Measurements from ENCODE around the gene GP1BB.
"Not testable (repeated sequence)": the region's sequence is repeated elsewhere in the genome, so short reads cannot be mapped to it uniquely, and the experiment has no call there.

Gene GP1BB

GRCh38 chr22:19723232-19723982, at the start of gene GP1BB:
Gene GP1BB (plus strand): TSS chr22:19723539. CDS start chr22:19723570, 31 bp downstream.
- H3K27ac Mint-ChIP-seq, result no peak within 1 kb of the TSS
- peaks cover 41% of the 10 kb centered on the region for H3K27me3 Mint-ChIP-seq
- H3K36me3 Mint-ChIP-seq (ENCODE audit: low read depth), result no peaks in the 10 kb centered on the region
- no peaks in the 10 kb centered on the region for H3K9me3 Mint-ChIP-seq
- H3K4me3 Mint-ChIP-seq, result no peak within 1 kb of the TSS
- peaks cover 15% of the 10 kb centered on the region for H3K4me1 Mint-ChIP-seq (ENCODE audit: low read depth)

- H3K27me3 Mint-ChIP-seq, result peaks cover 13% of the 10 kb centered on the region
- no peak overlapping the region for H3K27ac Mint-ChIP-seq
- H3K4me1 Mint-ChIP-seq (ENCODE audit: low read depth), result no peaks in the 10 kb centered on the region
- no peaks in the 10 kb centered on the region for H3K36me3 Mint-ChIP-seq (ENCODE audit: low read depth)
- no peaks in the 10 kb centered on the region for H3K9me3 Mint-ChIP-seq
- no peak overlapping the region for H3K4me3 Mint-ChIP-seq
Measured at GRCh38 chr22:19673660-19674059, 49.7 kb upstream of the GP1BB start.

GRCh38 chr22:19674129-19674928, 49.0 kb upstream of the GP1BB start:
- H3K4me1 Mint-ChIP-seq (ENCODE audit: low read depth), result no peaks in the 10 kb centered on the region
- no peaks in the 10 kb centered on the region for H3K36me3 Mint-ChIP-seq (ENCODE audit: low read depth)
- peaks cover 13% of the 10 kb centered on the region for H3K27me3 Mint-ChIP-seq
- H3K27ac Mint-ChIP-seq, result no peak overlapping the region
- no peak overlapping the region for H3K4me3 Mint-ChIP-seq
- H3K9me3 Mint-ChIP-seq, result no peaks in the 10 kb centered on the region

- Mint-ChIP-seq H3K27me3 (peaks cover 13% of the 10 kb centered on the region), H3K36me3 (ENCODE audit: low read depth) (no peaks in the 10 kb centered on the region), H3K4me1 (ENCODE audit: low read depth) (no peaks in the 10 kb centered on the region), H3K27ac (no peak overlapping the region), H3K4me3 (no peak overlapping the region), H3K9me3 (no peaks in the 10 kb centered on the region)
Measured at GRCh38 chr22:19674929-19675253, 48.4 kb upstream of the GP1BB start.

- H3K9me3 Mint-ChIP-seq, result no peaks in the 10 kb centered on the region
- peaks cover 13% of the 10 kb centered on the region for H3K27me3 Mint-ChIP-seq
- no peak overlapping the region for H3K4me3 Mint-ChIP-seq
- no peak overlapping the region for H3K27ac Mint-ChIP-seq
- no peaks in the 10 kb centered on the region for H3K36me3 Mint-ChIP-seq (ENCODE audit: low read depth)
- H3K4me1 Mint-ChIP-seq (ENCODE audit: low read depth), result no peaks in the 10 kb centered on the region
Measured at GRCh38 chr22:19675428-19675827, 47.9 kb upstream of the GP1BB start.

- not testable (repeated sequence) for H3K9me3 Mint-ChIP-seq; H3K36me3 Mint-ChIP-seq (ENCODE audit: low read depth); H3K4me1 Mint-ChIP-seq (ENCODE audit: low read depth); H3K27ac Mint-ChIP-seq; H3K4me3 Mint-ChIP-seq
- H3K27me3 Mint-ChIP-seq, result peaks cover 15% of the 10 kb centered on the region
Measured at GRCh38 chr22:19676437-19676836, 46.9 kb upstream of the GP1BB start.

GRCh38 chr22:19678949-19679521, 44.3 kb upstream of the GP1BB start:
- no peaks in the 10 kb centered on the region for H3K9me3 Mint-ChIP-seq
- H3K27ac Mint-ChIP-seq, result no peak overlapping the region
- H3K4me3 Mint-ChIP-seq, result no peak overlapping the region
- no peaks in the 10 kb centered on the region for H3K4me1 Mint-ChIP-seq (ENCODE audit: low read depth)
- H3K36me3 Mint-ChIP-seq (ENCODE audit: low read depth), result no peaks in the 10 kb centered on the region
- H3K27me3 Mint-ChIP-seq, result peaks cover 32% of the 10 kb centered on the region

- H3K4me3 Mint-ChIP-seq, result no peak overlapping the region
- peaks cover 30% of the 10 kb centered on the region for H3K27me3 Mint-ChIP-seq
- no peaks in the 10 kb centered on the region for H3K9me3 Mint-ChIP-seq
- H3K27ac Mint-ChIP-seq, result no peak overlapping the region
- H3K36me3 Mint-ChIP-seq (ENCODE audit: low read depth), result no peaks in the 10 kb centered on the region
- H3K4me1 Mint-ChIP-seq (ENCODE audit: low read depth), result no peaks in the 10 kb centered on the region
Measured at GRCh38 chr22:19679522-19680101, 43.7 kb upstream of the GP1BB start.

GRCh38 chr22:19680287-19680881, 43.0 kb upstream of the GP1BB start:
- H3K4me3 Mint-ChIP-seq, result no peak overlapping the region
- no peaks in the 10 kb centered on the region for H3K4me1 Mint-ChIP-seq (ENCODE audit: low read depth)
- H3K36me3 Mint-ChIP-seq (ENCODE audit: low read depth), result no peaks in the 10 kb centered on the region
- H3K9me3 Mint-ChIP-seq, result no peaks in the 10 kb centered on the region
- peaks cover 30% of the 10 kb centered on the region for H3K27me3 Mint-ChIP-seq
- H3K27ac Mint-ChIP-seq, result no peak overlapping the region

GRCh38 chr22:19680911-19681862, 42.2 kb upstream of the GP1BB start:
- peaks cover 30% of the 10 kb centered on the region for H3K27me3 Mint-ChIP-seq
- no peaks in the 10 kb centered on the region for H3K36me3 Mint-ChIP-seq (ENCODE audit: low read depth)
- H3K4me1 Mint-ChIP-seq (ENCODE audit: low read depth), result no peaks in the 10 kb centered on the region
- no peak overlapping the region for H3K4me3 Mint-ChIP-seq
- no peak overlapping the region for H3K27ac Mint-ChIP-seq
- H3K9me3 Mint-ChIP-seq, result no peaks in the 10 kb centered on the region

GRCh38 chr22:19681863-19682245, 41.5 kb upstream of the GP1BB start:
- H3K36me3 Mint-ChIP-seq (ENCODE audit: low read depth), result no peaks in the 10 kb centered on the region
- H3K27me3 Mint-ChIP-seq, result peaks cover 30% of the 10 kb centered on the region
- H3K4me3 Mint-ChIP-seq, result no peak overlapping the region
- H3K9me3 Mint-ChIP-seq, result no peaks in the 10 kb centered on the region
- H3K4me1 Mint-ChIP-seq (ENCODE audit: low read depth), result no peaks in the 10 kb centered on the region
- no peak overlapping the region for H3K27ac Mint-ChIP-seq

GRCh38 chr22:19686946-19687345, 36.4 kb upstream of the GP1BB start:
- Mint-ChIP-seq H3K4me1 (ENCODE audit: low read depth) (no peaks in the 10 kb centered on the region), H3K4me3 (no peak overlapping the region), H3K27ac (no peak overlapping the region), H3K27me3 (peaks cover 18% of the 10 kb centered on the region), H3K36me3 (ENCODE audit: low read depth) (no peaks in the 10 kb centered on the region), H3K9me3 (no peaks in the 10 kb centered on the region)

- peaks cover 12% of the 10 kb centered on the region for H3K27me3 Mint-ChIP-seq
- no peaks in the 10 kb centered on the region for H3K4me1 Mint-ChIP-seq (ENCODE audit: low read depth)
- no peak overlapping the region for H3K4me3 Mint-ChIP-seq
- H3K9me3 Mint-ChIP-seq, result no peaks in the 10 kb centered on the region
- H3K27ac Mint-ChIP-seq, result no peak overlapping the region
- no peaks in the 10 kb centered on the region for H3K36me3 Mint-ChIP-seq (ENCODE audit: low read depth)
Measured at GRCh38 chr22:19687561-19688300, 35.6 kb upstream of the GP1BB start.
